ENCODE data around the gene MAPK8IP3. TPM values are rescaled to one million over a fixed set of nuclear protein-coding genes. Genes with fewer than 3 reads are reported as not detected.
"Not testable (repeated sequence)": the region's sequence is repeated elsewhere in the genome, so short reads cannot be mapped to it uniquely, and the experiment has no call there.

The MAPK8IP3 gene
- total RNA-seq, 1 donor from 2014 or later: 28.7 TPM

GRCh38 chr16:1794221-1794871 lies 88.4 kb downstream of the MAPK8IP3 start:
- Histone ChIP-seq H3K9me3 (ENCODE audit: control insufficient read depth in 3 of 3, low read length in 3 of 3) (no peaks in the 10 kb centered on the region), H3K4me1 (ENCODE audit: control insufficient read depth in 3 of 3, insufficient read depth in 3 of 3, low read length in 3 of 3) (no peaks in the 10 kb centered on the region), H3K4me3 (ENCODE audit: low read length in 3 of 3) (no peak overlapping the region), H3K27ac (ENCODE audit: low read depth, low read length) (no peak overlapping the region), H3K27me3 (ENCODE audit: control insufficient read depth in 3 of 3, insufficient read depth in 3 of 3, low read length in 3 of 3) (no peaks in the 10 kb centered on the region), H3K36me3 (ENCODE audit: control insufficient read depth in 3 of 3, insufficient read depth in 3 of 3, low read length in 3 of 3) (peaks cover 0 to 9% (median 2%) of the 10 kb centered on the region in 3 donors), H3K9ac (ENCODE audit: low read depth in 1 of 3, low read length in 3 of 3) (peak overlapping the region in 1 of 3 donors; percentile 8)

- Histone ChIP-seq H3K4me3 (ENCODE audit: low read length in 3 of 3) (no peak overlapping the region), H3K9ac (ENCODE audit: low read depth in 1 of 3, low read length in 3 of 3) (no peak overlapping the region), H3K9me3 (ENCODE audit: control insufficient read depth in 3 of 3, low read length in 3 of 3) (no peaks in the 10 kb centered on the region), H3K36me3 (ENCODE audit: control insufficient read depth in 3 of 3, insufficient read depth in 3 of 3, low read length in 3 of 3) (peaks cover 0 to 9% (median 2%) of the 10 kb centered on the region in 3 donors), H3K27ac (ENCODE audit: low read depth, low read length) (no peak overlapping the region), H3K4me1 (ENCODE audit: control insufficient read depth in 3 of 3, insufficient read depth in 3 of 3, low read length in 3 of 3) (no peaks in the 10 kb centered on the region), H3K27me3 (ENCODE audit: control insufficient read depth in 3 of 3, insufficient read depth in 3 of 3, low read length in 3 of 3) (no peaks in the 10 kb centered on the region)
Observed at GRCh38 chr16:1794908-1795666, 89.1 kb downstream of the MAPK8IP3 start.

- H3K9me3 ChIP-seq (ENCODE audit: control insufficient read depth in 3 of 3, low read length in 3 of 3); H3K27ac ChIP-seq (ENCODE audit: low read depth, low read length); H3K4me1 ChIP-seq (ENCODE audit: control insufficient read depth in 3 of 3, insufficient read depth in 3 of 3, low read length in 3 of 3); H3K4me3 ChIP-seq (ENCODE audit: low read length in 3 of 3); H3K27me3 ChIP-seq (ENCODE audit: control insufficient read depth in 3 of 3, insufficient read depth in 3 of 3, low read length in 3 of 3); H3K9ac ChIP-seq (ENCODE audit: low read depth in 1 of 3, low read length in 3 of 3); H3K36me3 ChIP-seq (ENCODE audit: control insufficient read depth in 3 of 3, insufficient read depth in 3 of 3, low read length in 3 of 3): not testable (repeated sequence)
Observed at GRCh38 chr16:1799263-1799662, 93.3 kb downstream of the MAPK8IP3 start.

- no peak overlapping the region for H3K9ac ChIP-seq (ENCODE audit: low read depth in 1 of 3, low read length in 3 of 3)
- H3K27me3 ChIP-seq (ENCODE audit: control insufficient read depth in 3 of 3, insufficient read depth in 3 of 3, low read length in 3 of 3): no peaks in the 10 kb centered on the region
- no peaks in the 10 kb centered on the region for H3K9me3 ChIP-seq (ENCODE audit: control insufficient read depth in 3 of 3, low read length in 3 of 3)
- H3K4me3 ChIP-seq (ENCODE audit: low read length in 3 of 3): no peak overlapping the region
- no peak overlapping the region for H3K27ac ChIP-seq (ENCODE audit: low read depth, low read length)
- H3K4me1 ChIP-seq (ENCODE audit: control insufficient read depth in 3 of 3, insufficient read depth in 3 of 3, low read length in 3 of 3): no peaks in the 10 kb centered on the region
- peaks cover 3 to 6% (median 4%) of the 10 kb centered on the region in 3 donors for H3K36me3 ChIP-seq (ENCODE audit: control insufficient read depth in 3 of 3, insufficient read depth in 3 of 3, low read length in 3 of 3)
Observed at GRCh38 chr16:1800701-1801100, 94.7 kb downstream of the MAPK8IP3 start.

- H3K4me3 ChIP-seq (ENCODE audit: low read length in 3 of 3): no peak overlapping the region
- H3K9me3 ChIP-seq (ENCODE audit: control insufficient read depth in 3 of 3, low read length in 3 of 3): no peaks in the 10 kb centered on the region
- peaks cover 29 to 33% (median 30%) of the 10 kb centered on the region in 3 donors for H3K36me3 ChIP-seq (ENCODE audit: control insufficient read depth in 3 of 3, insufficient read depth in 3 of 3, low read length in 3 of 3)
- H3K9ac ChIP-seq (ENCODE audit: low read depth in 1 of 3, low read length in 3 of 3): no peak overlapping the region
- H3K27ac ChIP-seq (ENCODE audit: low read depth, low read length): no peak overlapping the region
- no peaks in the 10 kb centered on the region for H3K27me3 ChIP-seq (ENCODE audit: control insufficient read depth in 3 of 3, insufficient read depth in 3 of 3, low read length in 3 of 3)
- H3K4me1 ChIP-seq (ENCODE audit: control insufficient read depth in 3 of 3, insufficient read depth in 3 of 3, low read length in 3 of 3): no peaks in the 10 kb centered on the region
Observed at GRCh38 chr16:1807626-1808025, 101.6 kb downstream of the MAPK8IP3 start.

GRCh38 chr16:1808691-1809090 lies 102.7 kb downstream of the MAPK8IP3 start:
- no peaks in the 10 kb centered on the region for H3K9me3 ChIP-seq (ENCODE audit: control insufficient read depth in 3 of 3, low read length in 3 of 3)
- H3K4me1 ChIP-seq (ENCODE audit: control insufficient read depth in 3 of 3, insufficient read depth in 3 of 3, low read length in 3 of 3): no peaks in the 10 kb centered on the region
- H3K36me3 ChIP-seq (ENCODE audit: control insufficient read depth in 3 of 3, insufficient read depth in 3 of 3, low read length in 3 of 3): peaks cover 33% of the 10 kb centered on the region in 3 donors
- H3K9ac ChIP-seq (ENCODE audit: low read depth in 1 of 3, low read length in 3 of 3): no peak overlapping the region
- H3K27ac ChIP-seq (ENCODE audit: low read depth, low read length): no peak overlapping the region
- H3K4me3 ChIP-seq (ENCODE audit: low read length in 3 of 3): no peak overlapping the region
- no peaks in the 10 kb centered on the region for H3K27me3 ChIP-seq (ENCODE audit: control insufficient read depth in 3 of 3, insufficient read depth in 3 of 3, low read length in 3 of 3)

- H3K27ac ChIP-seq (ENCODE audit: low read depth, low read length): no peak overlapping the region
- no peak overlapping the region for H3K9ac ChIP-seq (ENCODE audit: low read depth in 1 of 3, low read length in 3 of 3)
- H3K4me3 ChIP-seq (ENCODE audit: low read length in 3 of 3): no peak overlapping the region
- no peaks in the 10 kb centered on the region for H3K9me3 ChIP-seq (ENCODE audit: control insufficient read depth in 3 of 3, low read length in 3 of 3)
- H3K36me3 ChIP-seq (ENCODE audit: control insufficient read depth in 3 of 3, insufficient read depth in 3 of 3, low read length in 3 of 3): peaks cover 32 to 36% (median 33%) of the 10 kb centered on the region in 3 donors
- H3K27me3 ChIP-seq (ENCODE audit: control insufficient read depth in 3 of 3, insufficient read depth in 3 of 3, low read length in 3 of 3): no peaks in the 10 kb centered on the region
- H3K4me1 ChIP-seq (ENCODE audit: control insufficient read depth in 3 of 3, insufficient read depth in 3 of 3, low read length in 3 of 3): no peaks in the 10 kb centered on the region
Observed at GRCh38 chr16:1809281-1809801, 103.3 kb downstream of the MAPK8IP3 start.

- Histone ChIP-seq H3K9ac (ENCODE audit: low read depth in 1 of 3, low read length in 3 of 3) (no peak overlapping the region), H3K9me3 (ENCODE audit: control insufficient read depth in 3 of 3, low read length in 3 of 3) (no peaks in the 10 kb centered on the region), H3K4me1 (ENCODE audit: control insufficient read depth in 3 of 3, insufficient read depth in 3 of 3, low read length in 3 of 3) (no peaks in the 10 kb centered on the region), H3K27ac (ENCODE audit: low read depth, low read length) (no peak overlapping the region), H3K27me3 (ENCODE audit: control insufficient read depth in 3 of 3, insufficient read depth in 3 of 3, low read length in 3 of 3) (no peaks in the 10 kb centered on the region), H3K4me3 (ENCODE audit: low read length in 3 of 3) (no peak overlapping the region), H3K36me3 (ENCODE audit: control insufficient read depth in 3 of 3, insufficient read depth in 3 of 3, low read length in 3 of 3) (peaks cover 34 to 36% (median 36%) of the 10 kb centered on the region in 3 donors)
Observed at GRCh38 chr16:1810106-1810505, 104.1 kb downstream of the MAPK8IP3 start.

- Histone ChIP-seq H3K27ac (ENCODE audit: low read depth, low read length) (no peak overlapping the region), H3K27me3 (ENCODE audit: control insufficient read depth in 3 of 3, insufficient read depth in 3 of 3, low read length in 3 of 3) (no peaks in the 10 kb centered on the region), H3K9ac (ENCODE audit: low read depth in 1 of 3, low read length in 3 of 3) (no peak overlapping the region), H3K36me3 (ENCODE audit: control insufficient read depth in 3 of 3, insufficient read depth in 3 of 3, low read length in 3 of 3) (peaks cover 35 to 38% (median 35%) of the 10 kb centered on the region in 3 donors), H3K4me3 (ENCODE audit: low read length in 3 of 3) (no peak overlapping the region), H3K9me3 (ENCODE audit: control insufficient read depth in 3 of 3, low read length in 3 of 3) (no peaks in the 10 kb centered on the region), H3K4me1 (ENCODE audit: control insufficient read depth in 3 of 3, insufficient read depth in 3 of 3, low read length in 3 of 3) (no peaks in the 10 kb centered on the region)
Observed at GRCh38 chr16:1810536-1810935, 104.5 kb downstream of the MAPK8IP3 start.

GRCh38 chr16:1812732-1813163 lies 106.8 kb downstream of the MAPK8IP3 start:
- no peaks in the 10 kb centered on the region for H3K4me1 ChIP-seq (ENCODE audit: control insufficient read depth in 3 of 3, insufficient read depth in 3 of 3, low read length in 3 of 3)
- no peaks in the 10 kb centered on the region for H3K9me3 ChIP-seq (ENCODE audit: control insufficient read depth in 3 of 3, low read length in 3 of 3)
- H3K4me3 ChIP-seq (ENCODE audit: low read length in 3 of 3): no peak overlapping the region
- peaks cover 39 to 47% (median 44%) of the 10 kb centered on the region in 3 donors for H3K36me3 ChIP-seq (ENCODE audit: control insufficient read depth in 3 of 3, insufficient read depth in 3 of 3, low read length in 3 of 3)
- no peaks in the 10 kb centered on the region for H3K27me3 ChIP-seq (ENCODE audit: control insufficient read depth in 3 of 3, insufficient read depth in 3 of 3, low read length in 3 of 3)
- H3K9ac ChIP-seq (ENCODE audit: low read depth in 1 of 3, low read length in 3 of 3): no peak overlapping the region
- H3K27ac ChIP-seq (ENCODE audit: low read depth, low read length): no peak overlapping the region
